Central memory CD8-positive, alpha-beta T cell (primary cell): Measurements from ENCODE around the gene BEAN1.

Experiments
- ATAC-seq: fragments of 150-1000 bp; cut with Tn5 transposase; replicated peaks from 2 replicates; pipeline ENCODE4 v1.10.0; 2022; ENCODE audit warnings: mild to moderate bottlenecking, moderate FRiP score, moderate number of reproducible peaks; ENCODE audit not compliant: poor library complexity, severe bottlenecking; ENCODE audit errors: extremely low read depth
- DNase-seq, 2 donors: peaks; one replicate each; pipeline ENCODE4 v3.0.0; 2021; ENCODE audit warnings: low spot score in 2 of 2
- H3K27ac Mint-ChIP-seq: one replicate; pipeline ENCODE4 v1.8.0; 2022; ENCODE audit warnings: low read depth, mild to moderate bottlenecking, moderate library complexity, mixed read lengths
- H3K27me3 Mint-ChIP-seq: one replicate; pipeline ENCODE4 v1.8.0; 2022; ENCODE audit warnings: mixed read lengths
- H3K36me3 Mint-ChIP-seq: one replicate; pipeline ENCODE4 v1.8.0; 2022; ENCODE audit warnings: mild to moderate bottlenecking, moderate library complexity, mixed read lengths; ENCODE audit not compliant: insufficient read depth
- H3K4me1 Mint-ChIP-seq: one replicate; pipeline ENCODE4 v1.8.0; 2022; ENCODE audit warnings: mixed read lengths
- H3K4me3 Mint-ChIP-seq: one replicate; pipeline ENCODE4 v1.8.0; 2022; ENCODE audit warnings: mild to moderate bottlenecking, moderate library complexity, mixed read lengths
- H3K9me3 Mint-ChIP-seq: one replicate; pipeline ENCODE4 v1.8.0; 2022; ENCODE audit warnings: mixed read lengths

BEAN1 gene

DNA sequence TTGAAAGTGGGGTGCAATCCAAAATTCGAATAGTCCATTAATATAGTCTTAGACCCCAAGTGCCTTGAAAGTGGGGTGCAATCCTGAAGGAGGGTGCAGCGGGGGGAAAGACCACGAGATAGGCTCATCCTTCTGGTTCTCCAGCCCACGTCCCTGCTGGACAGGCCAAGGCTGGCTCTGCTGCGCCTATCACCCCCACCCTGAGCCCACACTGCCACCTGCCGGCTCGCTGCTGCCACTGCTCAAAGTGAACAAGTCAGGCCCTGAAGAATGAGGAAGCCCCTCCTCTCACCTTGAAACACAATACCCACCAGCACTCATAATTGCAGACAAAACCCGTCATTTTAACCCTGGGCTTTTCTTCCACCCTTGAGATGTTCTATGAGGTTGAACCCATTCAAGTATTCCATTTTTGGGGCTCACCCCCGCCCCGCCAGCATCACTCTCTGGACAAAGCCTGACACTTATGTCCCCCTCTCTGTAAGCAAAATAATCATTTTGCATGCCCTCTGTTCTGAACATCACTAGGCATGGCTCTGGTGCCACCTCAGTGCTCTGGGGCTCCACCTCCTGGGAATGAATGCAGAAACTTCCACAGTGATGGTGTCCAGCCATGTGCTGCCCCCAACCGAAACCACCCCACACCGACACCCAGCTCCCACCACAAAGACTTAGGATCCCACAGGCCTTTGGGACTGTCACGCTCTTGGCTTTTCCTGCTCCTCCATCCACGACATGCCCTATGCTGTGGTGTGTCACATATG lies 56.8 kb downstream of the BEAN1 start:
- DNase-seq = peak; percentile 58 to 59
- no peak for ATAC-seq
- Mint-ChIP-seq H3K4me1 (peaks cover 15% of the 10 kb centered on the region), H3K27me3 (no peaks in the 10 kb centered on the region), H3K9me3 (no peaks in the 10 kb centered on the region), H3K4me3 (no peak overlapping the region), H3K36me3 (peaks cover 4% of the 10 kb centered on the region), H3K27ac (peak overlapping the region; percentile 64)

DNA sequence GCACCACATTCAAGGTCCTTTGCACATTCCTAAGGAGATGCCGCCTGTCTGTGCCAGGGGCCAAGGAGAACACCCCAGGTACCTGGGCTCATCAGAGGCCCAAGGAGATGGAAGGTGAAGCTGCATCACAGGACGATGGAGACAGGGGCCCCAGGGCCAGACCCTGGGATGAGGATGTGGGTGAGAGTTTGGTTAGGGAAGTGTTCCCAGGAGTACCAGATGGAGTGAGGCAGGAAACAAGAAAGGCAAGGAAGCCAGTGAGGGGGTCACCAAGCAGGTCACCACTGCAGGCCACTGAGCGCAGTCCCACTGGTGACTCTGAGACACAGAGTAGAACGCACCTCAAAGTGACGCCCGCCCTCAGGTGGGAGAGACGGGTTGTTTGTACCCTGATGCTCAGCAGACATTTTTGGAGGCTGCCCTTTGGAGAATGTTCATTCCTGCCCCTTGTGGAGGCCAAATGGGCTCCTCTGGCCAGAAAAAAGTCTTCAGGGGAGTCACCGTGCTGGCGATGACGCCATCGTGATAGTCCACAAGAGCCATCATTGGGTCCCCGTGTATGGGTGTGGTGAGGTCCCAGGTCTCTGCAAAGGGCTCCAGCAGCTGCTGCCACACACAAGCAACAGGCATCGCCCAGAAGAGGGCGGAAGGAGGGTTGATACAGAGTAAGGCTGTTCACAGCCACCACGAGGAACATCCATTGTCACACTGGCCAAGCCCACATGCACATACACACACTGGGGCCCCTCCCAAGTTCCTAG lies 57.5 kb downstream of the BEAN1 start:
- Mint-ChIP-seq H3K9me3 (no peaks in the 10 kb centered on the region), H3K4me1 (peaks cover 13% of the 10 kb centered on the region), H3K27me3 (no peaks in the 10 kb centered on the region), H3K27ac (no peak overlapping the region), H3K36me3 (peaks cover 4% of the 10 kb centered on the region), H3K4me3 (no peak overlapping the region)
- ATAC-seq (no peak), DNase-seq (no peak)

DNA sequence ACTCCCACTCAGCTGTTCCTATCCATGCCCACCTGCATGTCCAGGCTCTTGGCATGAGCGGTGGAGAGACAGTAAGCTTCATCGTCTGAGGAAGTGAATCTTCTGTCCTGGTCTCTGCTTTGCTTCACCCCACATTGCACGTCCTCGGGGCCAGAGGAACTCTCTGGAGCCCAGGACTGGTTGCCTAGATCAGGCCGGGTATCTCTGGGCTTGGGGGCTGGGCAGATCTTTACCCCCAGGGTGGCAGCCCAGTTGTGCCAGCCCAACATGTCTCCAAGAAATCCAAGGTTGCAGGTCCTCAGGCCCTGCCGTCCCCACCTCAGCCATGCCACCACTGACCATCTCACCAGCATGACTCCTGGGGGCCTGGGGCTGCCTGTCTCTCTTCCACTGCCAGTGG lies 58.3 kb downstream of the BEAN1 start:
- peaks cover 5% of the 10 kb centered on the region for H3K36me3 Mint-ChIP-seq
- H3K27me3 Mint-ChIP-seq = no peaks in the 10 kb centered on the region
- DNase-seq (no peak), ATAC-seq (no peak)
- H3K9me3 Mint-ChIP-seq = no peaks in the 10 kb centered on the region
- H3K4me3 Mint-ChIP-seq = no peak overlapping the region
- H3K27ac Mint-ChIP-seq = no peak overlapping the region
- peaks cover 13% of the 10 kb centered on the region for H3K4me1 Mint-ChIP-seq

DNA sequence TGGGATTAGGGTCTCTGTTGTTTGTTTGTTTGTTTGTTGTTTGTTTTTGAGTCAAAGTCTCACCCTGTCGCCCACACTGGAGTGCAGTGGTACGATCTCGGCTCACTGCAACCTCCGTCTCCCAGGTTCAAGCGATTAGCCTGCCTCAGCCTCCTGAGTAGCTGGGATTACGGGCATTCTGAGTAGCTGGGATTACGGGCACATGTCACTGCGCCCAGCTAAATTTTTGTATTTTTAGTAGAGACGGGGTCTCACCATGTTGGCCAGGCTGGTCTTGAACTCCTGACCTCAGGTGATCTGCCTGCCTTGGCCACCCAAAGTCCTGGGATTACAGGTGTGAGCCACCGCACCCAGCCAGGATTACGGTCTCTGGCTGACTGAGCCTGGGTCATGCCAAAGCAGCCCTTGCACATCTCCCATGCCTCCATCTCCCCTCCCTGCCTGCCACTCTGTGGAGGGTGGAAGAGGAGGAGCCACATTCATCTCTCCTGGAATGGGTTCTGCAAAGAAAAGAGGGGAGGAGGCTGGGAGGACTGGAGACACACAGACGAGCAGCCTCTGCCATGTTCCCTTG lies 59.2 kb downstream of the BEAN1 start:
- peak in 1 of 2 donors; percentile 6 for DNase-seq
- Mint-ChIP-seq H3K4me3 (no peak overlapping the region), H3K27me3 (no peaks in the 10 kb centered on the region), H3K9me3 (no peaks in the 10 kb centered on the region), H3K4me1 (peaks cover 13% of the 10 kb centered on the region), H3K27ac (no peak overlapping the region), H3K36me3 (peaks cover 5% of the 10 kb centered on the region)
- ATAC-seq = no peak

DNA sequence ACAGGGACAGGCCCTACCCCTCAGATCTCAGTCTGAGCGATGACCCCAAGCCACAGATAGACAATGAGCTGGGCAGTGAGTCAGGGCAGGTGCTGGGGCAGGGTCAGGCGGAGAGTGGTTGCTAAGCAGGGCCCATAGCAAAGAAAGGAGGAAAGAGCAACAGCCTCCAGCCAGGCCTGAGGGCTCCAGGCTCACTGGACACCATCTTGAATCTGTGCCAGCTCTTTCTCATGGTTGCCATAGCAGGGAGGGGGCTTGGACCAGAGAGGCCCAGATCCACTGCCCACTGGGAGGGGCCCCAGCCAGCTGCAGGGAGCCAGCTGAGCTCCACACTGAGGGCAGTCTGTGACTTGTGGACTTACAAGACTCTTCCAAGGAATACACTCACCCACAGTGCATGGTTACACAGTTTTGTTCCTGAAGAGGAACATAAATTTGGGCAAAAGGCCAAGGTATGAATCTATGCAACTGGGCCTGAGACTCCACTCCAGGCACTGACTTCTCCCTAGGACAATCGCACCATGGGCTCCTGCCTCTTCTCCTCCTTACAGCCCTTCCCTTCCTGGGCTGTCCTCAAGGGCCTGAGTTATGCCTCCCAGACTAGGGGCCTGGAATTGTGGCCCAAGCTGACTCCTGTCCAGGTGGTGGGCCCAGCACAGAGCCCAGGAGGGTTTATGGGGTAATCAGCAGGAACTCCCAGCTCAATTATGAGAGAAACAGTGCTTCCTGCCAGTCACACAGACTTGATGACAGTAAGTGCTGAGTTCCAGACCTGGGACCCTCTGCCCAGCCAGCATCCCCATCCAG lies 59.9 kb downstream of the BEAN1 start:
- Mint-ChIP-seq H3K4me3 (no peak overlapping the region), H3K27ac (no peak overlapping the region), H3K36me3 (peaks cover 5% of the 10 kb centered on the region), H3K9me3 (no peaks in the 10 kb centered on the region), H3K4me1 (peaks cover 13% of the 10 kb centered on the region), H3K27me3 (no peaks in the 10 kb centered on the region)
- DNase-seq = no peak
- ATAC-seq = no peak

DNA sequence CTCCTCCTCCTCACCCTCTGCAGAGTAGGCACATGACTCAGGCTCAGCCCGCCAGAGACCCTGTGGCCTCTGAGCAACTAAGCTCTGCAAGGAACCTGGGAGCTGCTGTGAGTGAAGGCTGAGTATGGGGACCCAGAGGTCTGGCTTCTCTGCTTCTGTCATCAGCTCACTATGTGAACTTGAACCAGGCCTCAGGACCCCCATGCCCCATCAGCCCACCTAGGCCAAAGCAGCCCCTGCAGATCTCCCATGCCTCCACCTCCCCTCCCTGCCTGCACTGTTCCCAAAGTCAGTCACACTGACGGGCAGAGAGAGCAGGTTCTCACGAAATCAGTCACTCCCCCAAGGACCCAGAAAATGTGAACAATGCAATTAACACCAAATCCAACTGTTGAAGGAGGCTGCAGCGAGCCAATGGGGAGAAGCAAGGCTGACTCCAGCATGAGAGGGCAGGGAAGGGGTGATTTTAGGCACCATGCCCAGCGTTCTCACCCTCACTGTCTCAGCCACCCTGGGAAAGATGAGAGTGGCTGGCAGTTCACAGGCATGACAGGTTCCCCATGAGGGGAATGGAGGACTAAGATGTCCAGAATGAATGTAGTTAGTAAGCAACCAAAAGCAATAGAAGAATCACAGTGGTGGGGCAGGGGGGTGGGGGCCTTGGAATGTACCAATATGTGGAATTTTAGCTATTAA lies 60.6 kb downstream of the BEAN1 start:
- peaks cover 13% of the 10 kb centered on the region for H3K4me1 Mint-ChIP-seq
- no peaks in the 10 kb centered on the region for H3K27me3 Mint-ChIP-seq
- DNase-seq = peak in 1 of 2 donors; percentile 6
- H3K4me3 Mint-ChIP-seq = no peak overlapping the region
- H3K36me3 Mint-ChIP-seq = peaks cover 5% of the 10 kb centered on the region
- no peak overlapping the region for H3K27ac Mint-ChIP-seq
- ATAC-seq = no peak
- H3K9me3 Mint-ChIP-seq = no peaks in the 10 kb centered on the region

DNA sequence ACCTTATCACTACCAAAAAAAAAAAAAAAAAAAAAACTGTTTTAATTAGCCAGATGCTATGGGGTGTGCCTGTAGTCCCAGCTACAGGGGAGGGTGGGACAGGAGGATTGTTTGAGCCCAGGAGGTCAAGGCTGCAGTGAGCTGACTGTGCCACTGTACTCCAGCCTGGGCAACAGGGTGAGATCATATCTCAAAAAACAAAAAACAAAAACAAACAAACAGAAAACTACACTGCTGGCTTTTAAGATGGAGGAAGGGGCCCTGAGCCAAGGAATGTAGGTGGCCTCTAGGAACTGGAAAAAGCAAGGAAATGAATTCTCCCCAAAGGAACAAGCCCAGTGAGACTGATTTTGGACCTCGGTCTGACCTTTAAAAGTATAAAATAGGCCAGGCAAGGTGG lies 61.4 kb downstream of the BEAN1 start:
- ATAC-seq (no peak), DNase-seq (no peak)
- H3K36me3 Mint-ChIP-seq = peaks cover 5% of the 10 kb centered on the region
- H3K4me1 Mint-ChIP-seq = peaks cover 10% of the 10 kb centered on the region
- no peak overlapping the region for H3K27ac Mint-ChIP-seq
- no peak overlapping the region for H3K4me3 Mint-ChIP-seq
- H3K27me3 Mint-ChIP-seq = no peaks in the 10 kb centered on the region
- H3K9me3 Mint-ChIP-seq = no peaks in the 10 kb centered on the region

DNA sequence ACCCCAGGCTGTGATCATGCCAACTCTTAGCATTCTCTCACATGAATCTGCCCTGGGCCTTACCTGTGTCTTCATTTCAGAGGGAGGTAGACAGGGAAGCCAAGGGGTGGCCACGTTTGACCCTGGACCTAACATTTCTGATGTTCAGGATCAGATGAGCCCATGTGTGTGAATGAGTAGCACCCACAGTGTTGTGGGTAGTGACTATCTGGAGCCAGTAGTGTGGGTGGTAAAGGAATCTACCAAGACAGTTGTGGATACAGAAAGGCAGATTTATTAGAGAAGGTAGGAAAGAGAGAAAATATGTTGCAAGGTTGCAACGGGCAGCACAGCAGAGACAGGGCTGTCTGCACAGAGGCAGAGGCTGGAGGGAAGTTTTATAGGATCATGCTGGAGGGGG lies 62.3 kb downstream of the BEAN1 start:
- Mint-ChIP-seq H3K27ac (peak overlapping the region; percentile 1), H3K4me3 (no peak overlapping the region), H3K36me3 (peaks cover 5% of the 10 kb centered on the region), H3K4me1 (peaks cover under 1% of the 10 kb centered on the region), H3K9me3 (no peaks in the 10 kb centered on the region), H3K27me3 (no peaks in the 10 kb centered on the region)
- no peak for DNase-seq
- no peak for ATAC-seq

DNA sequence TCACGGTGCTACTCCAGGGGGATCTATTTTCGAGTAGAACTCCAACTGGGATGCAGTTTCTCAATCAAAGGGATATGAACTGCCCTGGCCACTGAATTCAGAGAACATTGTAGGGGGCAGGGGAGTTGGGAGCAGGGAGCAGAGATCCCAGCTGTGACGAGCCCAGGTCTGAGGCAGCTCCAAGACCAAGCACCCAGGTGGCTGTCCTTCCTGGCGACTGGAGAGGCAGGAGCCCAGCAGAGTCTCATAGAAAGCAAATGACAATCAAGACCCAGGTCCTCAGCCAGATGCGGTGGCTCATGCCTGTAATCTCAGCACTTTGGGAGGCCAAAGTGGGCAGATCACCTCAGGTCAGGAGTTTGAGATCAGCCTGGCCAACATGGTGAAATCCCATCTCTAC lies 62.7 kb downstream of the BEAN1 start:
- Mint-ChIP-seq H3K4me1 (no peaks in the 10 kb centered on the region), H3K27me3 (no peaks in the 10 kb centered on the region), H3K9me3 (no peaks in the 10 kb centered on the region), H3K4me3 (no peak overlapping the region), H3K36me3 (peaks cover 5% of the 10 kb centered on the region), H3K27ac (peak overlapping the region; percentile 1)
- ATAC-seq (no peak), DNase-seq (no peak)

DNA sequence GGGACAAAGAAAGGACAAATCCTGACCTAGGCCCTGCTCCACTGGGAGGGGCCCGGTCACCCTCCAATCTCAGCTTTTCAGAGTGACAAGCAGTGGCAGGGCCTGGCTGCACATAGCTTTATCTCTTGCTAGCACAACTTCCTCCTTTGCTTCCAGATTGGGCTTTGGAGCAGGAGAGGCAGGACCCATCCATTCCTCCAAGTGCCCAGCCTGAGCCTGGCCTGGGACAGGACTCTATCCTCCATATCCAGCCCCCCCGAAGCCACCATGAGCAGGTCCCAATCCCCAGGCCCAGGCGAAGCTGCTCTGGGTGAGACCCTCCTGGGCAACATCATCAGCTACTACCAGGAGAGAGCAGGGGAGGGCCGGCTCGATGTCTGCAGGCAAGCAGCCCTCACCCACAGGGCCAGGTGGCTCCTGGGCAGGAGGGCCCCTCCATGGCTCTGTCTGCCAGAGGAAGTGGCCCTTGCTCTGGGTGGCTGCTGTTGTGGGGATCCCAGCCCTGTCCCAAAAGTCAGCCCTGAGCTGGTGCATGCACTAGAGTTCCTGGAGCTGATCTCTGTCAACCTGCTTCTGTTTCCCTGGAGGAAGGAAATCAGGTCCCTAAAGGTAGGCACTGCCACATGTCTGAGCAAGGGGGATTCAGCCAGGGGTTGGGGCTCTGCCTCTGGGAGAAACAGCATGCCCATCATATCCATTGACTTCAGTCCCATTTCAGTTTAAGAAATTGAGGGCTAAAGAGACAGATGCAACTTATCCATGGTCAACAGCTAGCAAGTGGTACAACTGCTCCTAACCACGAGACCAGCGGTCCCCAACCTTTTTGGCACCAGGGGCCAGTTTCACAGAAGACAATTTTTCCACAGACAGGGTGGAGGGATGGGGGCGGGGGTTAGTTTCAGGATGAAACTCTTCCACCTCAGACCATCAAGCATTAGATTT lies 64.0 kb downstream of the BEAN1 start:
- H3K9me3 Mint-ChIP-seq = no peaks in the 10 kb centered on the region
- ATAC-seq (no peak), DNase-seq (no peak)
- H3K36me3 Mint-ChIP-seq = peaks cover 5% of the 10 kb centered on the region
- H3K27me3 Mint-ChIP-seq = no peaks in the 10 kb centered on the region
- H3K27ac Mint-ChIP-seq = peak overlapping the region; percentile 50
- no peaks in the 10 kb centered on the region for H3K4me1 Mint-ChIP-seq
- H3K4me3 Mint-ChIP-seq = no peak overlapping the region

DNA sequence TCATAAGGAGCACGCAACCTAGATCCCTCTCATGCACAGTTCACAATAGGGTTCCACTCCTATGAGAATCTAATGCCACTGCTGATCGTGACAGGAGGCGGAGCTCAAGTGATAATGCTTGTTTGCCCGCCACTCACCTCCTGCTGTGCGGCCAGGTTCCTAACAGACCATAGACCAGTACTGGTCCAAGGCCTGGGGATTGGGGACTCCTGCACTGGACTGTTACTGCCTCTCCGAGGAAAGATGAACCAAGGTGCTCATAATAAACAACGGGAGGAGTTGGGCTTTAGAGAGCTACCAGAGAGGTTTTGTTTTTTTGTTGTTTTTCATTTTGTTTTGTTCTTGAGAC lies 64.6 kb downstream of the BEAN1 start:
- no peaks in the 10 kb centered on the region for H3K9me3 Mint-ChIP-seq
- ATAC-seq (no peak), DNase-seq (no peak)
- H3K27ac Mint-ChIP-seq = no peak overlapping the region
- H3K4me1 Mint-ChIP-seq = no peaks in the 10 kb centered on the region
- H3K4me3 Mint-ChIP-seq = no peak overlapping the region
- peaks cover 5% of the 10 kb centered on the region for H3K36me3 Mint-ChIP-seq
- H3K27me3 Mint-ChIP-seq = no peaks in the 10 kb centered on the region
